ENCODE measurements around the gene STX2. TPM values are rescaled to one million over a fixed set of nuclear protein-coding genes. Genes with fewer than 3 reads are reported as not detected.

The STX2 gene
- total RNA-seq, 1 donor from 2014 or later = 20.5 TPM

- Mint-ChIP-seq H3K4me3 (ENCODE audit: low read depth) (no peak overlapping the region), H3K4me1 (ENCODE audit: low read depth) (no peaks in the 10 kb centered on the region), H3K27ac (no peak overlapping the region), H3K27me3 (no peaks in the 10 kb centered on the region), H3K36me3 (ENCODE audit: insufficient read depth) (peaks cover 13% of the 10 kb centered on the region), H3K9me3 (ENCODE audit: low read depth) (no peaks in the 10 kb centered on the region)
- DNase-seq (ENCODE audit: low spot score, unreplicated experiment) = no peak
- no peak for TF ChIP-seq CTCF (IDR thresholded peaks at IDR 0.05; ENCODE audit: unreplicated experiment)
These were observed 41.9 kb downstream of the STX2 start for GRCh38 chr12:130796985-130797686.

GRCh38 chr12:130795906-130796305 lies 43.1 kb downstream of the STX2 start:
- no peak for DNase-seq (ENCODE audit: low spot score, unreplicated experiment)
- TF ChIP-seq CTCF (IDR thresholded peaks at IDR 0.05; ENCODE audit: unreplicated experiment) = no peak
- no peak overlapping the region for H3K27ac Mint-ChIP-seq
- peaks cover 11% of the 10 kb centered on the region for H3K36me3 Mint-ChIP-seq (ENCODE audit: insufficient read depth)
- no peaks in the 10 kb centered on the region for H3K4me1 Mint-ChIP-seq (ENCODE audit: low read depth)
- H3K27me3 Mint-ChIP-seq = no peaks in the 10 kb centered on the region
- H3K4me3 Mint-ChIP-seq (ENCODE audit: low read depth) = no peak overlapping the region
- H3K9me3 Mint-ChIP-seq (ENCODE audit: low read depth) = no peaks in the 10 kb centered on the region

DNA sequence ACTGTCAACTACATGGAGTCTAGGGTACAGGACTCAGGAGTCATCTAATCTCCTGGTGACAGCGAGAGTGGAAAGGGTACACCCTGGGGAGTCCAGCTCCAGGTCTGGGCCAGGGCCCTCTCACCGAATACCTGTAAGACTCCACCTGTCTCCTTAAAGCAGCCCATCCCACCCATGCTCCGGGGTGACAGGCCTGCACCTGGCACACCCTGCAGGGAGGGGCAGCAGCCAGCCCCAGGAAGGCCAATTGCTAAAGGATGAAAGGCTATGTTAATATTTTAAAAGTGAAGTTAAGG lies 45.5 kb downstream of the STX2 start:
- TF ChIP-seq CTCF (IDR thresholded peaks at IDR 0.05; ENCODE audit: unreplicated experiment) = no peak
- Mint-ChIP-seq H3K27ac (no peak overlapping the region), H3K4me1 (ENCODE audit: low read depth) (no peaks in the 10 kb centered on the region), H3K27me3 (no peaks in the 10 kb centered on the region), H3K4me3 (ENCODE audit: low read depth) (no peak overlapping the region), H3K9me3 (ENCODE audit: low read depth) (no peaks in the 10 kb centered on the region), H3K36me3 (ENCODE audit: insufficient read depth) (peaks cover 16% of the 10 kb centered on the region)
- no peak for DNase-seq (ENCODE audit: low spot score, unreplicated experiment)

- Mint-ChIP-seq H3K27ac (no peak overlapping the region), H3K9me3 (ENCODE audit: low read depth) (no peaks in the 10 kb centered on the region), H3K4me3 (ENCODE audit: low read depth) (no peak overlapping the region), H3K36me3 (ENCODE audit: insufficient read depth) (peaks cover 14% of the 10 kb centered on the region), H3K27me3 (peaks cover 3% of the 10 kb centered on the region), H3K4me1 (ENCODE audit: low read depth) (no peaks in the 10 kb centered on the region)
- no peak for TF ChIP-seq CTCF (IDR thresholded peaks at IDR 0.05; ENCODE audit: unreplicated experiment)
- no peak for DNase-seq (ENCODE audit: low spot score, unreplicated experiment)
These were observed 46.1 kb downstream of the STX2 start for GRCh38 chr12:130792821-130793553.

DNA sequence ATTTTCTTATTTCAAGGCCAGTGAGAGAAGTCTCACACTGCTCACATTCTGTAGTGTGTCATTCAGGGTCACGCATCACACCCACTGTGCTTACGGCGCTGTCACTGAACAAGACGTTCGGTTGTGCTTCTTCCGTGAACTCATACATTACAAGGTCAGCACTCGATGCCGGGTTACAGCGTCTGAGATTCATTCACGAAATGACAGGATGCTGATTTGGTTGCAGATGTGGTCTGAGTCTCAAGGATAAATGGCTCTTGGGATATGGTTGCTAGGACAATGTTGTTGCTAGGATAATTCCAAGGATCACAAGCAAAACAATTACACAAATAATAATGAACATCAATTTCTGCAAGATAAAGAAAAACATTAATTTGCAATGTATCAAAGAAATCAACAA lies 47.4 kb downstream of the STX2 start:
- Mint-ChIP-seq H3K27me3 (peaks cover 3% of the 10 kb centered on the region), H3K36me3 (ENCODE audit: insufficient read depth) (peaks cover 9% of the 10 kb centered on the region), H3K9me3 (ENCODE audit: low read depth) (no peaks in the 10 kb centered on the region), H3K4me3 (ENCODE audit: low read depth) (no peak overlapping the region), H3K27ac (no peak overlapping the region), H3K4me1 (ENCODE audit: low read depth) (no peaks in the 10 kb centered on the region)
- no peak for DNase-seq (ENCODE audit: low spot score, unreplicated experiment)
- no peak for TF ChIP-seq CTCF (IDR thresholded peaks at IDR 0.05; ENCODE audit: unreplicated experiment)

Data from progenitor cell of endocrine pancreas (in vitro differentiated cells).